ENCODE measurements around the gene EZR.
"Not testable (repeated sequence)": the region's sequence is repeated elsewhere in the genome, so short reads cannot be mapped to it uniquely, and the experiment has no call there.

The EZR gene

GRCh38 chr6:158797331-158798310, 21.5 kb downstream of the EZR start:
- no peak for DNase-seq (ENCODE audit: low read depth in 2 of 2)

- DNase-seq (ENCODE audit: low read depth in 2 of 2), result no peak
Observed at GRCh38 chr6:158796353-158796752, 22.8 kb downstream of the EZR start.

GRCh38 chr6:158795516-158795915, 23.7 kb downstream of the EZR start:
- DNase-seq (ENCODE audit: low read depth in 2 of 2), result no peak

- DNase-seq (ENCODE audit: low read depth in 2 of 2), result no peak
Observed at GRCh38 chr6:158793432-158793831, 25.7 kb downstream of the EZR start.

GRCh38 chr6:158792505-158792904, 26.7 kb downstream of the EZR start:
- not testable (repeated sequence) for DNase-seq (ENCODE audit: low read depth in 2 of 2)

- DNase-seq (ENCODE audit: low read depth in 2 of 2), result no peak
Observed at GRCh38 chr6:158791274-158791855, 27.8 kb downstream of the EZR start.

- no peak for DNase-seq (ENCODE audit: low read depth in 2 of 2)
Observed at GRCh38 chr6:158789115-158789917, 29.9 kb downstream of the EZR start.

GRCh38 chr6:158787395-158787794, 31.8 kb downstream of the EZR start:
- no peak for DNase-seq (ENCODE audit: low read depth in 2 of 2)

- DNase-seq (ENCODE audit: low read depth in 2 of 2), result no peak
Observed at GRCh38 chr6:158786645-158787304, 32.4 kb downstream of the EZR start.

GRCh38 chr6:158785036-158785435, 34.1 kb downstream of the EZR start:
- no peak for DNase-seq (ENCODE audit: low read depth in 2 of 2)

GRCh38 chr6:158784505-158784904, 34.7 kb downstream of the EZR start:
- no peak for DNase-seq (ENCODE audit: low read depth in 2 of 2)

GRCh38 chr6:158783851-158784250, 35.3 kb downstream of the EZR start:
- DNase-seq (ENCODE audit: low read depth in 2 of 2), result no peak

GRCh38 chr6:158783167-158783450, 36.1 kb downstream of the EZR start:
- DNase-seq (ENCODE audit: low read depth in 2 of 2), result no peak

- no peak for DNase-seq (ENCODE audit: low read depth in 2 of 2)
Observed at GRCh38 chr6:158782432-158783166, 36.6 kb downstream of the EZR start.

GRCh38 chr6:158781692-158782373, 37.3 kb downstream of the EZR start:
- DNase-seq (ENCODE audit: low read depth in 2 of 2), result no peak

- DNase-seq (ENCODE audit: low read depth in 2 of 2), result no peak
Observed at GRCh38 chr6:158780988-158781691, 38.0 kb downstream of the EZR start.

- DNase-seq (ENCODE audit: low read depth in 2 of 2), result no peak
Observed at GRCh38 chr6:158780246-158780884, 38.8 kb downstream of the EZR start.

GRCh38 chr6:158778005-158778527, 41.1 kb downstream of the EZR start:
- no peak for DNase-seq (ENCODE audit: low read depth in 2 of 2)

GRCh38 chr6:158777510-158777909, 41.7 kb downstream of the EZR start:
- no peak for DNase-seq (ENCODE audit: low read depth in 2 of 2)
